MM.1S (cell line): ENCODE measurements around the gene OPRD1.

Experiments
- DNase-seq: peaks from one replicate; pipeline ENCODE4 v3.0.0-alpha.2; 2015
- H2AFZ ChIP-seq: fragments of 300-600 bp; sonication (generic); 2 replicates; pipeline ENCODE4 v1.6.0; 2016; ENCODE audit warnings: antibody characterized with exemption, low read length
- H3F3A ChIP-seq: fragments of 300-600 bp; sonication (generic); 2 replicates; pipeline ENCODE4 v1.6.1; 2016; ENCODE audit warnings: mild to moderate bottlenecking, antibody characterized with exemption, low read length, moderate library complexity, mixed read lengths; ENCODE audit not compliant: insufficient read depth
- H3K27ac ChIP-seq: fragments of 300-600 bp; sonication (generic); 2 replicates; pipeline ENCODE4 v1.5.1; 2016; ENCODE audit warnings: mild to moderate bottlenecking, low read length
- H3K27me3 ChIP-seq: fragments of 300-600 bp; sonication (generic); replicated peaks from 2 replicates; pipeline ENCODE4 v1.6.0; 2016; ENCODE audit warnings: low read length; ENCODE audit not compliant: insufficient read depth
- H3K36me3 ChIP-seq: fragments of 300-600 bp; sonication (generic); replicated peaks from 2 replicates; pipeline ENCODE4 v1.6.1; 2016; ENCODE audit warnings: mild to moderate bottlenecking, low read length, mixed read lengths; ENCODE audit not compliant: insufficient read depth
- H3K4me1 ChIP-seq: fragments of 300-600 bp; sonication (generic); 2 replicates; pipeline ENCODE4 v1.6.1; 2016; ENCODE audit warnings: low read length, mixed read lengths
- H3K4me2 ChIP-seq: fragments of 300-600 bp; sonication (generic); 2 replicates; pipeline ENCODE4 v1.6.0; 2016; ENCODE audit warnings: low read depth, low read length
- H3K4me3 ChIP-seq: fragments of 300-600 bp; sonication (generic); 2 replicates; pipeline ENCODE4 v1.5.1; 2016; ENCODE audit warnings: low read length, mixed read lengths
- H3K79me2 ChIP-seq: fragments of 300-600 bp; sonication (generic); 2 replicates; pipeline ENCODE4 v1.6.1; 2016; ENCODE audit warnings: mixed run types, low read length, mixed read lengths
- H3K9ac ChIP-seq: fragments of 300-600 bp; sonication (generic); 2 replicates; pipeline ENCODE4 v1.6.1; 2016; ENCODE audit warnings: low read length, mixed read lengths
- H3K9me2 ChIP-seq: fragments of 300-600 bp; sonication (generic); replicated peaks from 2 replicates; pipeline ENCODE4 v1.6.1; 2016; ENCODE audit warnings: mild to moderate bottlenecking, low read length, mixed read lengths; ENCODE audit not compliant: insufficient read depth
- H3K9me3 ChIP-seq: fragments of 300-600 bp; sonication (generic); replicated peaks from 2 replicates; pipeline ENCODE4 v1.6.1; 2016; ENCODE audit warnings: mild to moderate bottlenecking, low read length, mixed read lengths; ENCODE audit not compliant: insufficient read depth
- H4K20me1 ChIP-seq: fragments of 300-600 bp; sonication (generic); 2 replicates; pipeline ENCODE4 v1.6.1; 2016; ENCODE audit warnings: mild to moderate bottlenecking, low read length, moderate library complexity, mixed read lengths; ENCODE audit not compliant: insufficient read depth
- CTCF ChIP-seq: fragments of 300-600 bp; sonication (generic); IDR thresholded peaks from 2 replicates; pipeline ENCODE4 v1.5.1; 2016; ENCODE audit warnings: antibody characterized with exemption, low read length, mixed read lengths
- EZH2 ChIP-seq: fragments of 300-600 bp; sonication (generic); optimal IDR thresholded peaks from 2 replicates; pipeline ENCODE3; 2017; ENCODE audit warnings: low read depth, mild to moderate bottlenecking, antibody characterized with exemption, low read length, mixed read lengths
- EZH2phosphoT487 ChIP-seq: fragments of 300-600 bp; sonication (generic); IDR thresholded peaks from 2 replicates; pipeline ENCODE4 v1.6.1; 2018; ENCODE audit warnings: antibody characterized with exemption, low read length

OPRD1 gene

GRCh38 chr1:28855046-28855445, 43.1 kb downstream of the OPRD1 start:
- Histone ChIP-seq H3K27me3 (no peaks in the 10 kb centered on the region; the same call in 1 of the 2 replicates), H3K9me3 (no peaks in the 10 kb centered on the region), H2AFZ (no peak overlapping the region), H3K4me1 (no peaks in the 10 kb centered on the region), H3F3A (no peaks in the 10 kb centered on the region), H3K36me3 (no peaks in the 10 kb centered on the region), H4K20me1 (no peaks in the 10 kb centered on the region), H3K79me2 (no peaks in the 10 kb centered on the region), H3K27ac (no peak overlapping the region), H3K4me3 (no peak overlapping the region), H3K4me2 (no peak overlapping the region), H3K9me2 (no peaks in the 10 kb centered on the region), H3K9ac (no peak overlapping the region)
- TF ChIP-seq CTCF (no peak), EZH2 (no peak), EZH2phosphoT487 (no peak)
- no peak for DNase-seq

- H3K36me3 ChIP-seq, result no peaks in the 10 kb centered on the region
- H3K4me3 ChIP-seq, result no peak overlapping the region
- H3F3A ChIP-seq, result no peaks in the 10 kb centered on the region
- no peaks in the 10 kb centered on the region; the same call in 1 of the 2 replicates for H3K27me3 ChIP-seq
- H3K9me2 ChIP-seq, result no peaks in the 10 kb centered on the region
- H3K4me2 ChIP-seq, result no peak overlapping the region
- TF ChIP-seq EZH2 (no peak), EZH2phosphoT487 (no peak), CTCF (no peak)
- no peak overlapping the region for H2AFZ ChIP-seq
- H3K79me2 ChIP-seq, result no peaks in the 10 kb centered on the region
- H3K9ac ChIP-seq, result no peak overlapping the region
- H3K4me1 ChIP-seq, result no peaks in the 10 kb centered on the region
- H4K20me1 ChIP-seq, result no peaks in the 10 kb centered on the region
- DNase-seq, result no peak
- no peak overlapping the region for H3K27ac ChIP-seq
- no peaks in the 10 kb centered on the region for H3K9me3 ChIP-seq
These were observed 43.5 kb downstream of the OPRD1 start for GRCh38 chr1:28855469-28855951.

DNA sequence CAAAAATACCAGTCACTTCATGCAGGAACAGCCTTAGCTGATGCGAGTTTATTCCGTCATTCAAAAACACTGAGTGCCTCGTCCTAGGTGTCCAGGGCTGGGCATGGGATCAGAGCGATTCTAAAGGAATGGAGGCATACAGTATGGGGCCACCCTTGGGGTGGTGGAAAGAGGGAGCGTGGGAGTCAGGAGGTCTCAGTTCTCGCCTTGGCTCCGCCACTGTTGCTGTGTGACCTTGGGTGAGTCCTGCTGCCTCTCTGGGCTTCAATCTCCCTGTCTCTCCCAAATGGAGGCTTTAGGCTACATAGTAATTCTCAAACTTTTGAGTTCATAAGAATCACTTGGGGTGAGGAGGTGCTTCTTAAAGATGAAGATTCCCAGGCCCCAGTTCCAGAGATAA, 44.0 kb downstream of the OPRD1 start:
- Histone ChIP-seq H4K20me1 (no peaks in the 10 kb centered on the region), H2AFZ (no peak overlapping the region), H3K36me3 (no peaks in the 10 kb centered on the region), H3K9me3 (no peaks in the 10 kb centered on the region), H3K4me3 (no peak overlapping the region), H3K9me2 (no peaks in the 10 kb centered on the region), H3K79me2 (no peaks in the 10 kb centered on the region), H3F3A (no peaks in the 10 kb centered on the region), H3K27me3 (no peaks in the 10 kb centered on the region; the same call in 1 of the 2 replicates), H3K27ac (no peak overlapping the region), H3K4me2 (no peak overlapping the region), H3K9ac (no peak overlapping the region), H3K4me1 (no peaks in the 10 kb centered on the region)
- no peak for TF ChIP-seq EZH2
- no peak for DNase-seq

DNA sequence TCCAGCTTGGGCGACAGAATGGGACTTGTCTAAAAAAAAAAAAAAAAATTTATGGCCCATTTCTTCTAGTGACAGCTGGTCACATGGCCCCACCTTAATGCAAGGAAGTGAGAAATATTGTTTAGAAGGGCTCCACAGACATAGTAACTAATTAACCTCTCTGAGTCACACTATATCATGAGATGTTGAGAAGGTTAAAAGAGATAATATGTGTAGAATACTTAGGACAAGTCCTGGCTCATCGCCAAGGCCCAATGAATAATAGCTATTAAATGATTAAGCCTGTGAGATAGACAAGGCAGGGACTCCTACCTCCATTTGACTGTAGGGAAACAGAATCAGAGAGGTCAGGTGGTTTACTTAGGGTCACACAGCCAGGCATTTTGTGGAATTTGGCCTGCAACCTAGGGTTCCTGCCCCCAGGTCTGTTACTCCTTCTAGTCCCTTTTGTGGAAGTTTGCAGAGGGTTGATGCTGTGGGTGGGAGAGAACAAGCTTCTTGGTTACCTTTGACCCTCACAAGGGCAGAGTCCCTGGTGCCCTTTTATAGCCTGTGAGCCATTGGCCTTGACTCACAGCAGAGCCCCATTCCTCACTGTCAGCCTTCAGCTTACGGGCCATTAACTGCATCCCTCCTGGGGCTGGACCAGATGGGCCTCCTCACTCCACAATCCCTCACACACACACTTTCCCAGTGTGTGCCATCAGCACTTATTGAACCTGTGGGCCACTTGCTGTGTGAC, 48.5 kb downstream of the OPRD1 start:
- no peaks in the 10 kb centered on the region for H3K36me3 ChIP-seq
- no peaks in the 10 kb centered on the region for H4K20me1 ChIP-seq
- no peaks in the 10 kb centered on the region for H3K9me3 ChIP-seq
- no peak for TF ChIP-seq EZH2
- TF ChIP-seq EZH2phosphoT487, result no peak
- no peak for TF ChIP-seq CTCF
- no peaks in the 10 kb centered on the region for H3K79me2 ChIP-seq
- no peak for DNase-seq
- H3K4me1 ChIP-seq, result no peaks in the 10 kb centered on the region
- no peak overlapping the region for H3K4me2 ChIP-seq
- H3K4me3 ChIP-seq, result no peak overlapping the region
- H3K27me3 ChIP-seq, result peaks cover 8% of the 10 kb centered on the region; the same call in 1 of the 2 replicates
- H3K9me2 ChIP-seq, result no peaks in the 10 kb centered on the region
- no peak overlapping the region for H2AFZ ChIP-seq
- H3K9ac ChIP-seq, result no peak overlapping the region
- H3K27ac ChIP-seq, result no peak overlapping the region
- H3F3A ChIP-seq, result no peaks in the 10 kb centered on the region
